GM21717 (cell line): ENCODE measurements around the gene UCHL1.
"Not testable (repeated sequence)": the region's sequence is repeated elsewhere in the genome, so short reads cannot be mapped to it uniquely, and the experiment has no call there.

Source experiments
- ATAC-seq: cut with Tn5 transposase; IDR thresholded peaks from one replicate; pipeline ENCODE4 v1.9.1; 2021; ENCODE audit warnings: mild to moderate bottlenecking, moderate library complexity; ENCODE audit not compliant: unreplicated experiment

The UCHL1 gene

DNA sequence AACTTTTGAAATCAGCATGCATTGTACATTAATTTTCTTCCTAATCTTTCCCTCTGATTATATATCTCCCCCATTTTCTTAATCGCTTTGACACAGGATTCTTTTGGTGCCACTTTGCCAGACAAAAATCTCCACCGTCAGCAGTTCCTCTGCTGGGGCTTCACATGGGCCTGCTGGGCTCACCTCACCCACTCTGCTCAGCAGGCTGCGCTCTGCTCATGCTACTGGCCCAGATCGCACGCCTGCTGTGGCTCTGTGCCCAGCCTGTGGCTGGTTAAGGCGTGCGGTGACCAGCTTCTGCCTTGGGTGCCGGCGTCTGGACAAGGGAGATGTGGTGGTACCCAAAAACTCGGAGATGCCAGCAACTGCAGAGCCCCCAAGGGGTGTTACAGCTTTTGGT lies 31.1 kb downstream of the UCHL1 start:
- no peak for ATAC-seq

DNA sequence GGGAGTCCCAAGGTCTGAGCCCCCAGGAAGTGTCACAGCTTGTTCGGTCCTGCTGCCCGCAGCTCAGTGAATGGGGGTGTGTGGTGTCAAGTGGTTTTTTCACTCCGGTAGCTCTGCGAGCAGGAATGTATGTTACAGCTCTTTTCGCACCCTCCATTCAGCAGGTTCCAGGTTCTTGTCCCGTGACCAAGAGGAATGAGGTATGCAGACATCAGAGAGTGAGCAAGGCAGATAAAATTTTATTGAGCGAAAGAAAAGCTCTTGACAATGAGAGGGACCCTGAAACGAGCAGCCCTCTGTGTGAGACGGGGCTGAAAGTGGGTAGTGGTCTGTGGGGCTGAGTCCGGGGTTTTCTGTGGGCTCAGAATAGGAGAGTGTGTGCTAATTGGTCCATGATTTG lies 31.5 kb downstream of the UCHL1 start:
- no peak for ATAC-seq

DNA sequence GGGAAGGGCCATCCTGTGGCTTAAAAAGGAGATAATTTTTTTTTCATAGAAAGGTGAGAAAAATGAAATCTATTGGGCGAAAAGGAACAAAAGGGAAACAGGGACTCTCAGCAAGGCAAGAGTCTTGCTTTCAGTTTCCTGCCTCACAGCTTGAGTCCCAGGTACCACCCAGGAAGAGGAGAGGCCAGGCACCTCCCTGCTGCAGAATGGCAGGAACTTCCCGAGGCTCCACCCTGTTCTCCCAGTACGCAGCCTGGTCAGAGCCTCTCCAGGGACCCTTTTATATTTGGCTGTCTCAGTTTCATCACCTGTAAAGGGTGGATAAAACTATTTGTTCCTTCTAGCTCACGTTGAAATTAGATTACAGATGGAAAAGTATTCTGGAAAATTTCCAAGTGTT lies 33.8 kb downstream of the UCHL1 start:
- ATAC-seq: no peak

DNA sequence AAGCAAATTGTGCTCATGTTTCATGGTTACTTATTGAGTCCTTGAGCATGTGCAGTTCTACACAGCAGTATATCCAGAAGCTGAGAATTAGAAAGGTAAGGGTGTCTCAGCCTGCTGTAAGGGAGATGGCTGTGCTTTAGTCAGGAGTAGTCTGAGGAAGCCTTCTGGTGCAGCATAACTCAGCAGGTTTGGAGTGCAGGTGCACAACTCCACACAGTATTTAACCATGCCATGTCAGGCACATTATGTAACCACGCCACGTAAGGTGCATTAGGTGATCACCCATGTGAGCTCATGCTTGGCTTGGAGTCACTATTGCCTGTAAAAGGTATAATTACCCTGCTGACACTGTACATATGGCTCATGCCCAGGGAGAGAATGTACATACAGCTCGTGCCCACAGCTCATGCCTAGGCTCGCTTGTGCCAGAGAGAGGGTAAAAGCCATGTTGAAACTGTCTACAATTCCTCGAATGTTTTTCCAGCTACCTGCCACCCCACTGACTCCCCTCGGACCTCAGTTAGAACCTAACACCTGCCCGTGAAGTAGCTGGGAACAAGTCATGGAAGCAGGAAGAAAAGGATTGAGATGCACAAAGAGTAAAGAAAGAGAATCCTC lies 37.8 kb downstream of the UCHL1 start:
- ATAC-seq: no peak

DNA sequence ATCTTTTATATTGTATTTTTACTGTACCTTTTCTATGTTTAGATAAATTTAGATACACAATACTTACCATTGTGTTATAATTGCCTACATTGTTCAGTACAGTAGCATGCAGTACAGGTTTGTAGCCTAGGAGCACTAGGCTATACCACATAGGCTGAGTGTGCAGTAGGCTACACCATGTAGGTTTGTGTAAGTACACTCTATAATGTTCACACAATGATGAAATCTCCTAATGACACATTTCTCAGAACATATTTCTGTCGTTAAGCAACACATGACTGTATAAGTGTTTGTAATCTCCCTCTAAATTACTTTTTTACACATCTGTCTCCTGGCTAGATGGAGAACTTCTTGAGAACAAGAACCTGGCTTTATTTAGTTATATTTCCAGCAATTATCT lies 40.3 kb downstream of the UCHL1 start:
- ATAC-seq: no peak

DNA sequence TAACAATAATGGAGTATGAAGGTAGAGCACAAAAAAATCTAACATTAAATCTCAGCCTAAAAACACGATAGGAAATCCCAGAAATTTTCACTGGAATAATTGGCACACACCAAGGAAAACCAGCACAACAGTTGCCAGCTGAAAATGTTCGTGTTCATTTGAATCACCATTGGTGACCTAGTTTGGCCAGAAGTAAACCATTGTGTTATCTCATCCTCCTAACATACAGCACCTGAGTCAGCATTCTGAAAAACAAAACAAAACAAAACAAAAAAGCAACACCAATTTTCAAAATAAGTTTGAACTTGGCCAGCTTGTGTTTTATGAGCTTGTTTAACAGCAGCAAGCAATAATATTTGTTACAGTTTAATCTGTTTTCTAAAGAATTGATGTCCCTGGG lies 41.1 kb downstream of the UCHL1 start:
- ATAC-seq: no peak

DNA sequence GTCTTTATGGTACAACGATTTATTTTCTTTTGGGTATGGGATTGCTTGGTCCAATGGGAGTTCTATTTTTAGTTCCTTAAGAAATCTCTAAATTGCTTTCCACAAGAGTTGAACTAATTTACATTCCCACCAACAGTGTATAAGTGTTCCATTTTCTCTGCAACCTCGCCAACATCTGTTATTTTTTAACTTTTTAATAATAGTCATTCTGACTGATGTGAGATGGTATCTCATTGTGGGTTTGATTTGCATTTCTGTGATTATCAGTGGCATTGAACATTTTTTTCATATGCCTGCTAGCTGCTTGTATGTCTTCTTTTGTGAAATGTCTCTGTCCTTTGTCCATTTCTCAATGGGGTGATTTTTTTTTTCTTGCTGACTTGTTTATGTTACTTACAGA lies 42.8 kb downstream of the UCHL1 start:
- ATAC-seq: no peak

DNA sequence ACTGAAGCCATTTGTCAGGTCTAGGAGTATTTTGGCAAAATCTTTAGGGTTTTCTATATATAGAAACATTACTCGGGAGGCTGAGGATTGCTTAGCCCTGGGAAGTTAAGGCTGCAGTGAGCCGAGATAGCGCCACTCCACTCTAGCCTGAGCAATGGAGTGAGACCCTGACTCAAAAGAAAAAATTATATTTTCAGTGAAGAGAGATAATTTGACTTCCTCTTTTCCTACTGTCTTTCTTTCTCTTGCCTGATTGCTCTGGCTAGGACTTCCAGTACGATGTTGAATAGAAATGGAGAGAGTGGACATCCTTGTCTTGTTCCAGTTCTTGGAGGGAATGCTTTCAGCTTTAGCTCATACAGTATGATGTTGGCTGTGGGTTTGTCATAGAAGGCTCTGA lies 44.4 kb downstream of the UCHL1 start:
- no peak for ATAC-seq

DNA sequence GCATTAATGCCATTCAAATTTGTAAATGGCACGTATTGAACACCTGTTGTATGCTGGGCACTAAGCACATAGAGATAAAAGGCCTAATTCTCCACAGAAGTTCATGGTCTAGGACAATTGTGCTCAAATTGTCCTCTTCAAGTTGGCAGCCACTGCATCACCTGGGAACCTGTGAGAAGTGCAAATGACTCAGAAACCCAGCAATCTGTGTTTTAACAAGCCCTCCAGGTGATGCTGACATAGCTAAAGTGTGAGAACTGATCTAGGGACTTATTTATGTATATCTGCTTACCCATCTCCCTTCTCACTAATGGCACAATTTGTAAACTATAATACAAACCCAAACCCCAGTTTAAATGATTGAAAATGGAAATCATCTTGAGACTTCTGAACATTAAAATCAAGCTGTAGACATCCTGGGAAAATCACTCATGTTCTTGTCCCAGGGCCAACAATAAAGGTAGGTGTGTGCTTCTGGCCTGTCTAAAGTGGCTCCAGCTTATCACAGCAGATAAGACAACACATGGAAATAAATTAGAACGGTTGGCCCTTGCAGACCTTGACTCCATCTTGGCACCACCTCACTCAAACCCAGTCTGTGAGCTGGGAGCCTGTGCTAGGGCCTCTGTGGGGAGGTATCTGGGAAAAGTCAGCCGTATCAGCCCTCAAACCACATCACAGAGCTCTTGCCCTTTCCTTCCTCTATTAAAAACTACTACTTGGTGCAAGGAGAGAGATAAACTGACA lies 46.8 kb downstream of the UCHL1 start:
- ATAC-seq: no peak

DNA sequence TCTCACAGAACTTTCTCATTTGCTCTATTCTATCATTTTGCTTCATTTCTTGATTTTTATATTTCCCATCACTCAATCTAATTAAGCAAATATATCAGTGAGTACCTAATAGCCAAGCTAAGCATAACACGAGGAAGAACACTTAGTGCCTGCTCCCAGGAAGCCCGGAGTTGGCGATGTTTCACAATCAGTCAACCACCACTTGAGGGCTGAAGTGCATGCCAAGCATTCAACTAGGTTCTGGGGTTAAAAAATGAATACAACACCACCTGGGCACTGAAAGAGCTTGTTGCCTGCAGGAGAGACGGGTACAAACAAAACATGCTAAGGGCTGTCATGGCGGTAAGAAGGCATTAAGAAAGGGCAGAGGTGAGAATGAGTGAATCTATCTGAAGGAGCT lies 47.5 kb downstream of the UCHL1 start:
- no peak for ATAC-seq

DNA sequence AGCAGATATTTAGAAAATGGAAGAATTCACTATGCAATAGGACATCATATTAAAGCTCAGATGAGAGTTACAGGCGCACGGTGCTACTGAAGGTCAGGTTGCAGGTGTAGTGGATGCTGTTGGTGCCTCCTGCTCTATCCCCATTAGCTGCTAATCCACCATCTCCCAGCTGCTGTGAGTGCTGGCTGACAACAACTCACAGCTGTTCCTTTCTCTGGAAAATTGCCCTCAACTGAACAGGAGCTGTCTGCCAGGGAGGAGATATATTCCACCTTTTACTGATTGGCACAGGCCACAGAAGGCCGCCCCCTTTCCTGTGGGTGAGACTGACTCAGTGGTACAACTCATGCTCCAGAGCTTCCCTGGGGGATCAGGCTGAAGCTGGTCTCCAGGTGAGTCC lies 48.7 kb downstream of the UCHL1 start:
- no peak for ATAC-seq

DNA sequence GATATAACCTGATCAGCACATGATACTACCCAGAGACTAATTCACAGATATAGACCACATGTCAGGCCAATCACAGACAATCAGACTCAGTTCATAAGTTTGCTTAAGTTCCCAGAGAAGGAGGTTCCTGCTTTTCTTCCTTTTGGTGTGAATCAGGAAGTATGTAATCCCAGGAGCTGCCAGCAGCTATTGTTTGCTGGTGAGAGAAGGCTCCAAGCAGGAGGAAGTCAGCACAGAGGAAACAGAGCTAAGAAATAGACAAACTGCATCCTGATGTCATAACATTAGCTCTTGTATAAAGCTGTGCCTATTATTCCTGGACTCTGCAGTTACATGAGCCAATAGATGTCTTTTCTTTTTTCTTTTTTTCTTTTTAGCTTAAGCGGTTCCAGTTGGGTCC lies 50.9 kb downstream of the UCHL1 start:
- no peak for ATAC-seq

DNA sequence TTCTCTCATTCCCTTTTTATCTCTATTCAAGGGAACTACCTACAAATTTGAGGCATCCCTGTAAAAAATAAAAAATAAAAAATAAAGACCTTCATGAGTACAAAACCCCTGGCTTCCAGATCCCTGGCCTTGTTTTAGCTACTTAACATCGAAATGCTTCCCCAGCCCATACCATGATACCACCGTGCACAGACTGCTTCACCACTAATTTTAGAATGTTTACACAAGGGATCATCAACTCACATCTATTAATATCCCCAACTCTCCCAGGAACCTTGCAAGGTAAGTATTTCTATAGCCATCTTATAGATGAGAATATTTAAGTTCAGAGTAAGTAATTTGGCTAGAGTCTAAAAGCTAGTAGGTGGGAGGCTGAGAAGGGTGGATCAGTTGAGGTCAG lies 51.7 kb downstream of the UCHL1 start:
- no peak for ATAC-seq

DNA sequence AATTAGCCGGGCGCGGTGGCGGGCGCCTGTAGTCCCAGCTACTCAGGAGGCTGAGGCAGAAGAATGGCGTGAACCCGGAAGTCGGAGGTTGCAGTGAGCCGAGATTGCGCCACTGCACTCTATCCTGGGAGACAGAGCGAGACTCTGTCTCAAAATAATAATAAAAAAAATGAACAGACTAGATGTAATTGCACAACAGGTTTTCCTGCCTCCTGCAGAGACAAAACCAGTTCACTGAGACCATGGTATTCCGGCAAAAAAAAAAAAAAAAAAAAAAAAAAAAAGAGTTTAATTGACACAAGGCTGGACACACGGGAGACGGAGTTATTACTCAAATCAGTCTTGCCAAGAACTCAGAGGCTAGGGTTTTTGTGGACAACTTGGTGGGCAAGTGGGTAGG lies 58.7 kb downstream of the UCHL1 start:
- not testable (repeated sequence) for ATAC-seq

DNA sequence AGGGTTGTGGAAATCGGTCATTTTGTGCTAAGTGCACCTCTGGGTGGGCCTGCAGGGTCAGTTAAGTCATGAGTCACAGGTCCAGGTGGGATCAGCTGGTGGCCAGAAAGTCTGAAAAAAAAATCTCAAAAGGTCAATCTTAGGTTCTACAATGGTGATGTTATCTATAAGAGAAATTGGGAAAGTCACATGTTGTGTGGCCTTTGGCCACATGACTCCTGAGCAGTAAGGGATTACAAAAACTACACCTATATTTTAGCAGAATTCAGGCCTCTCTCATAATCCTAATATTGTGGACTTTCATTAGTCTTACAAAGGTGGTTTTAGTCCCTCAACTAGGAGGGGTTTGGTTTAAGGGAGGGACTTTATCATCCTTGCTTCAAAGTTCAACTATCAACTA lies 59.1 kb downstream of the UCHL1 start:
- ATAC-seq: no peak
